ENCODE measurements around the gene ZNF414. TPM values are rescaled to one million over a fixed set of nuclear protein-coding genes. Genes with fewer than 3 reads are reported as not detected.

The ZNF414 gene
- total and polyA plus RNA-seq, 2 experiments from 2014 or later = 27.4 to 45.0 TPM

DNA sequence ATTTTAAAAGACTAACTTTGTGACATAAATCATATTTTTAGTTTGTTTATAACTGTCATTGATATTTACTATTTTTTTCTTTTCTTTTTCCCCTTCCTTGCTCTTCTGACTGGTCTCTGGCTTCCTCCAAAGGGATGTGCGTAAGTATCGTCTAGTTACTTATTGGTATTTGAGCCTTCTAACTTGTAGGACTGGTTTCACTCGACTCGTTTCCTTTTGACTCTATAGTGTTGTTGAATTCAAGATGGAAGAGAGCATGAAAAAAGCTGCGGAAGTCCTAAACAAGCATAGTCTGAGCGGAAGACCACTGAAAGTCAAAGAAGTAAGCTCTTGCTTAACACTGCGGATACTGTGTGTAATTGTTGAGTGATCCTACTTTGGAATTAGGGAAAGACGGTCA, 50.6 kb downstream of the ZNF414 start (continued):
- no peak for TF ChIP-seq STAT1 (IDR thresholded peaks at IDR 0.05; ENCODE audit: unreplicated experiment)

GRCh38 chr19:8462571-8462970, 51.4 kb downstream of the ZNF414 start:
- H3K27ac Mint-ChIP-seq = no peak overlapping the region
- Histone ChIP-seq H3K4me2 (no peak overlapping the region), H2AFZ (no peak overlapping the region), H3K36me3 (ENCODE audit: insufficient read depth) (peaks cover 46% of the 10 kb centered on the region), H3K9me2 (ENCODE audit: insufficient read depth) (no peaks in the 10 kb centered on the region), H4K20me1 (replicated peaks; ENCODE audit: insufficient read depth) (peaks cover 84% of the 10 kb centered on the region), H3F3A (replicated peaks; ENCODE audit: low read depth) (peaks cover 38% of the 10 kb centered on the region), H3K4me3 (no peak overlapping the region), H3K27ac (ENCODE audit: low read depth) (peak overlapping the region; percentile 52; the same call in 1 of the 2 replicates), H3K4me1 (ENCODE audit: insufficient read depth) (peaks cover 40% of the 10 kb centered on the region), H3K27me3 (ENCODE audit: insufficient read depth) (no peaks in the 10 kb centered on the region), H3K79me2 (replicated peaks; ENCODE audit: insufficient read depth) (peaks cover 100% of the 10 kb centered on the region)
- DNase-seq (ENCODE audit: low spot score) (no peak), ATAC-seq (no peak)
- TF ChIP-seq JUNB (IDR thresholded peaks at IDR 0.05; ENCODE audit: unreplicated experiment) = no peak
- TF ChIP-seq, protein P1, sequence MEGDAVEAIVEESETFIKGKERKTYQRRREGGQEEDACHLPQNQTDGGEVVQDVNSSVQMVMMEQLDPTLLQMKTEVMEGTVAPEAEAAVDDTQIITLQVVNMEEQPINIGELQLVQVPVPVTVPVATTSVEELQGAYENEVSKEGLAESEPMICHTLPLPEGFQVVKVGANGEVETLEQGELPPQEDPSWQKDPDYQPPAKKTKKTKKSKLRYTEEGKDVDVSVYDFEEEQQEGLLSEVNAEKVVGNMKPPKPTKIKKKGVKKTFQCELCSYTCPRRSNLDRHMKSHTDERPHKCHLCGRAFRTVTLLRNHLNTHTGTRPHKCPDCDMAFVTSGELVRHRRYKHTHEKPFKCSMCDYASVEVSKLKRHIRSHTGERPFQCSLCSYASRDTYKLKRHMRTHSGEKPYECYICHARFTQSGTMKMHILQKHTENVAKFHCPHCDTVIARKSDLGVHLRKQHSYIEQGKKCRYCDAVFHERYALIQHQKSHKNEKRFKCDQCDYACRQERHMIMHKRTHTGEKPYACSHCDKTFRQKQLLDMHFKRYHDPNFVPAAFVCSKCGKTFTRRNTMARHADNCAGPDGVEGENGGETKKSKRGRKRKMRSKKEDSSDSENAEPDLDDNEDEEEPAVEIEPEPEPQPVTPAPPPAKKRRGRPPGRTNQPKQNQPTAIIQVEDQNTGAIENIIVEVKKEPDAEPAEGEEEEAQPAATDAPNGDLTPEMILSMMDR (conservative IDR thresholded peaks at IDR 0.05; ENCODE audit: low read depth in 2 of 2) = no peak
- TF ChIP-seq, protein P2, sequence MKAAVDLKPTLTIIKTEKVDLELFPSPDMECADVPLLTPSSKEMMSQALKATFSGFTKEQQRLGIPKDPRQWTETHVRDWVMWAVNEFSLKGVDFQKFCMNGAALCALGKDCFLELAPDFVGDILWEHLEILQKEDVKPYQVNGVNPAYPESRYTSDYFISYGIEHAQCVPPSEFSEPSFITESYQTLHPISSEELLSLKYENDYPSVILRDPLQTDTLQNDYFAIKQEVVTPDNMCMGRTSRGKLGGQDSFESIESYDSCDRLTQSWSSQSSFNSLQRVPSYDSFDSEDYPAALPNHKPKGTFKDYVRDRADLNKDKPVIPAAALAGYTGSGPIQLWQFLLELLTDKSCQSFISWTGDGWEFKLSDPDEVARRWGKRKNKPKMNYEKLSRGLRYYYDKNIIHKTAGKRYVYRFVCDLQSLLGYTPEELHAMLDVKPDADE (IDR thresholded peaks at IDR 0.05) = no peak
- TF ChIP-seq POLR2AphosphoS5 (IDR thresholded peaks at IDR 0.05; ENCODE audit: low read depth) = no peak
- no peak for TF ChIP-seq CREB1 (CRISPR knock-in tag; IDR thresholded peaks at IDR 0.05; ENCODE audit: low read depth)
- TF ChIP-seq, protein P3, sequence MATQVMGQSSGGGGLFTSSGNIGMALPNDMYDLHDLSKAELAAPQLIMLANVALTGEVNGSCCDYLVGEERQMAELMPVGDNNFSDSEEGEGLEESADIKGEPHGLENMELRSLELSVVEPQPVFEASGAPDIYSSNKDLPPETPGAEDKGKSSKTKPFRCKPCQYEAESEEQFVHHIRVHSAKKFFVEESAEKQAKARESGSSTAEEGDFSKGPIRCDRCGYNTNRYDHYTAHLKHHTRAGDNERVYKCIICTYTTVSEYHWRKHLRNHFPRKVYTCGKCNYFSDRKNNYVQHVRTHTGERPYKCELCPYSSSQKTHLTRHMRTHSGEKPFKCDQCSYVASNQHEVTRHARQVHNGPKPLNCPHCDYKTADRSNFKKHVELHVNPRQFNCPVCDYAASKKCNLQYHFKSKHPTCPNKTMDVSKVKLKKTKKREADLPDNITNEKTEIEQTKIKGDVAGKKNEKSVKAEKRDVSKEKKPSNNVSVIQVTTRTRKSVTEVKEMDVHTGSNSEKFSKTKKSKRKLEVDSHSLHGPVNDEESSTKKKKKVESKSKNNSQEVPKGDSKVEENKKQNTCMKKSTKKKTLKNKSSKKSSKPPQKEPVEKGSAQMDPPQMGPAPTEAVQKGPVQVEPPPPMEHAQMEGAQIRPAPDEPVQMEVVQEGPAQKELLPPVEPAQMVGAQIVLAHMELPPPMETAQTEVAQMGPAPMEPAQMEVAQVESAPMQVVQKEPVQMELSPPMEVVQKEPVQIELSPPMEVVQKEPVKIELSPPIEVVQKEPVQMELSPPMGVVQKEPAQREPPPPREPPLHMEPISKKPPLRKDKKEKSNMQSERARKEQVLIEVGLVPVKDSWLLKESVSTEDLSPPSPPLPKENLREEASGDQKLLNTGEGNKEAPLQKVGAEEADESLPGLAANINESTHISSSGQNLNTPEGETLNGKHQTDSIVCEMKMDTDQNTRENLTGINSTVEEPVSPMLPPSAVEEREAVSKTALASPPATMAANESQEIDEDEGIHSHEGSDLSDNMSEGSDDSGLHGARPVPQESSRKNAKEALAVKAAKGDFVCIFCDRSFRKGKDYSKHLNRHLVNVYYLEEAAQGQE (IDR thresholded peaks at IDR 0.05; ENCODE audit: unreplicated experiment) = no peak
- no peak for TF ChIP-seq ZNF114 (CRISPR knock-in tag; IDR thresholded peaks at IDR 0.05)
- TF ChIP-seq EZH2 (IDR thresholded peaks at IDR 0.05; ENCODE audit: low read depth, unreplicated experiment) = no peak
- no peak for TF ChIP-seq ZNF462 (CRISPR knock-in tag; IDR thresholded peaks at IDR 0.05)
- no peak for TF ChIP-seq NANOG (IDR thresholded peaks at IDR 0.05; ENCODE audit: borderline replicate concordance)
- TF ChIP-seq EZH2phosphoT487 (IDR thresholded peaks at IDR 0.05; ENCODE audit: unreplicated experiment) = no peak
- no peak for TF ChIP-seq STAT1 (IDR thresholded peaks at IDR 0.05; ENCODE audit: unreplicated experiment)
- no peak for TF ChIP-seq ZNF331 (CRISPR knock-in tag; IDR thresholded peaks at IDR 0.05; ENCODE audit: low read depth)
- H3K4me1 Mint-ChIP-seq = peaks cover 53% of the 10 kb centered on the region
- peaks cover 81% of the 10 kb centered on the region for H3K36me3 Mint-ChIP-seq (ENCODE audit: low read depth)
- no peaks in the 10 kb centered on the region for H3K9me3 Mint-ChIP-seq
- H3K27me3 Mint-ChIP-seq (ENCODE audit: insufficient read depth, low read depth, poor library complexity) = no peaks in the 10 kb centered on the region
- H3K4me3 Mint-ChIP-seq = no peak overlapping the region
